GM21367 (cell line): ENCODE data around the gene LCLAT1.
"Not testable (repeated sequence)": the region's sequence is repeated elsewhere in the genome, so short reads cannot be mapped to it uniquely, and the experiment has no call there.

Source experiments
- ATAC-seq: cut with Tn5 transposase; IDR thresholded peaks from one replicate; pipeline ENCODE4 v1.9.1; 2021; ENCODE audit not compliant: unreplicated experiment

Gene LCLAT1

GRCh38 chr2:30484995-30485394 lies 37.9 kb downstream of the LCLAT1 start:
- no peak for ATAC-seq

GRCh38 chr2:30486655-30487054 lies 39.6 kb downstream of the LCLAT1 start:
- no peak for ATAC-seq

GRCh38 chr2:30487603-30488002 lies 40.6 kb downstream of the LCLAT1 start:
- no peak for ATAC-seq

- ATAC-seq, result no peak
Measured at GRCh38 chr2:30488012-30488659, 41.1 kb downstream of the LCLAT1 start.

- no peak for ATAC-seq
Measured at GRCh38 chr2:30491225-30491624, 44.2 kb downstream of the LCLAT1 start.

- ATAC-seq, result no peak
Measured at GRCh38 chr2:30492185-30492584, 45.1 kb downstream of the LCLAT1 start.

- no peak for ATAC-seq
Measured at GRCh38 chr2:30492619-30493018, 45.6 kb downstream of the LCLAT1 start.

- ATAC-seq, result no peak
Measured at GRCh38 chr2:30493440-30493839, 46.4 kb downstream of the LCLAT1 start.

- ATAC-seq, result not testable (repeated sequence)
Measured at GRCh38 chr2:30495896-30496295, 48.9 kb downstream of the LCLAT1 start.

- ATAC-seq, result no peak
Measured at GRCh38 chr2:30499681-30500080, 52.6 kb downstream of the LCLAT1 start.

GRCh38 chr2:30500699-30501098 lies 53.7 kb downstream of the LCLAT1 start:
- no peak for ATAC-seq

- no peak for ATAC-seq
Measured at GRCh38 chr2:30502310-30502709, 55.3 kb downstream of the LCLAT1 start.

- ATAC-seq, result no peak
Measured at GRCh38 chr2:30503007-30503694, 56.1 kb downstream of the LCLAT1 start.

GRCh38 chr2:30503695-30504052 lies 56.6 kb downstream of the LCLAT1 start:
- no peak for ATAC-seq

- ATAC-seq, result no peak
Measured at GRCh38 chr2:30504731-30505130, 57.7 kb downstream of the LCLAT1 start.

- no peak for ATAC-seq
Measured at GRCh38 chr2:30505500-30506180, 58.6 kb downstream of the LCLAT1 start.

GRCh38 chr2:30507460-30507859 lies 60.4 kb downstream of the LCLAT1 start:
- not testable (repeated sequence) for ATAC-seq

GRCh38 chr2:30509716-30510115 lies 62.7 kb downstream of the LCLAT1 start:
- ATAC-seq, result no peak

- no peak for ATAC-seq
Measured at GRCh38 chr2:30510409-30510808, 63.4 kb downstream of the LCLAT1 start.

GRCh38 chr2:30511122-30512083 lies 64.4 kb downstream of the LCLAT1 start:
- no peak for ATAC-seq

GRCh38 chr2:30512243-30512886 lies 65.3 kb downstream of the LCLAT1 start:
- ATAC-seq, result no peak
